NCI-H2196 treated with DMSO at 0.1 percent for 48 hours (cell line): ENCODE data around the gene EIF5AL1.
"Not testable (repeated sequence)": the region's sequence is repeated elsewhere in the genome, so short reads cannot be mapped to it uniquely, and the experiment has no call there.

Source experiments
- DNase-seq: peaks from one replicate; lab custom pipeline; 2025; ENCODE audit not compliant: unreplicated experiment; lab: John Stamatoyannopoulos, UW

EIF5AL1 gene

GRCh38 chr10:79511891-79512583 is at the start of gene EIF5AL1:
EIF5AL1 (plus strand) TSS chr10:79512533; CDS start chr10:79512650, 117 bp downstream.
- DNase-seq = not testable (repeated sequence)

GRCh38 chr10:79463578-79464496 is 48.5 kb upstream of the EIF5AL1 start:
- no peak for DNase-seq

DNA sequence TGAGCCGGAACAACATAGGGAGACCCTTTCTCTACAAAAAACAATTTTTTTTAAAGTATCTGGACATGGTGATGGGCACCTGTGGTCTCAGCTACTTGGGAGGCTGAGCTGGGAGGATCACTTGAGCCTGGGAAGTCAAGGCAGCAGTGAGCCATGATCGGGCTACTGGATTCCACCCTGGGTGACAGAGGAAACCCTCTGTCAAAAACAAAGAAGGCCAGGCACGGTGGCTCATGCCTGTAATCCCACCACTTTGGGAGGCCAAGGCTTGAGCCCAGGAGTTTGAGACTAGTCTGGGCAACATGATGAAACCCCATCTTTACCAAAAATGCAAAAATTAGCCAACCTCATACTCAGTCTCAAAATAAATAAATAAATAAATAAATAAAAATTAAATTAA is 47.0 kb upstream of the EIF5AL1 start:
- no peak for DNase-seq

DNA sequence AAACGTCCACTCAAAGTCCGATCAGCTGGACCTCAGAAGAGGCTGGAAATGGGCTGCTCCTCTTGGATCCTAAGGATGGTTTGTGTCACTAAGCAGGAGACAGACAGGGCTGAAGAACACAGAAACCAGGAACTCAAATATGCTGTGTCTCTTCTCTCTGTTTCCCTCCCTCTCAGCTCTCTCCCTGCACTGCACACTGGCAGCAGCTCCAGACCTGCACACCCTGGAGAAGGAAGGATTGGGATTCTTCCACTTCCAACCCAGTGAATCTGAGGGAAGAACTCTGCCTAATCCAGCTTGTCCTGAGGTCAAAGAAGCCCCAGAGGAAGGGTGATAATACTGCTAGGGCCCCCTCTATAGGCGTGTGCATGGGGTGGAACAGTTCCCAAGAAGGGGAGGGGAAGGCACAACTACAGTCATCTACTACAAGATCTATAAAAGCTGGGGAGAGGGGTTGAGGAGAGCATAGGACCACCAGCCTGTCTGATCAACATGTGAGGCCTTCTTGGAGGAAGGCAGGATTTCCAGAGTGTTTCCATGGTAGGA is 44.2 kb upstream of the EIF5AL1 start:
- DNase-seq = no peak

- DNase-seq = no peak
These were observed 43.3 kb upstream of the EIF5AL1 start for GRCh38 chr10:79468841-79469585.

- no peak for DNase-seq
These were observed 42.2 kb upstream of the EIF5AL1 start for GRCh38 chr10:79470096-79470495.

GRCh38 chr10:79471776-79472175 is 40.6 kb upstream of the EIF5AL1 start:
- DNase-seq = no peak

DNA sequence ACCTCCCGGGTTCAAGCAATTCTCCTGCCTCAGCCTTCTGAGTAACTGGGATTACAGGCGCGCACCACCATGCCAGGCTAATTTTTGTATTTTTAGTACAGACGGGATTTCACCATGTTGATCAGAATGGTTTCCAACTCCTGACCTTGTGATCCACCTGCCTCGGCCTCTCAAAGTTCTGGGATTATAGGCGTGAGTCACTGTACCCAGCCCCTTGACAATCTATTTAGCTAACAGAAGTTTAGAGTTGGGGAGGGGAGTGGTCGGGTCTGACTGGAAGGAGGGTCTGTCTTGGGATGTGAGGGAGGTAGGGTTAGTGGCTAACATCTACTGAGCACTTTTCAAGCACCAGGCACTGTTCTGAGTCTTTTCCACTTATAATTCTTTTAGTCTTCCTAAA is 39.9 kb upstream of the EIF5AL1 start:
- DNase-seq = no peak

DNA sequence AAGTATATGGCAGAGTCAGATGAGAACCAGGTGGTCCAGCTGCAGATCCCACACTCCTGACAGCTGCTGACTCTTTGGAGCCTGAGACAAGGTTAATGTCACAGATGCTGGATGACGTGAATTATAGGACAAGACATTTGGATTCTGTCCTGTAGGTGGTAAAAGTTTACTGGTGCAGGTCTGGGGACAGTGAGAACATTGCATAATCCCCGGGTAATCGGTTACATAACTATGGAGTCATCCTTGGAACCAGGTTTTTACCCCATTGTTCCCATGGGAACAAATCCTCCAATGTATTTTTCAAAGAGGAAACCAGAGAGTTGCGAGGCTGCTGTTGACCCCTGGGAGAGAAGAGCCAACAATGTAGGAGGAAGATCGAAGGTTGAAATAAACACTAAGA is 39.4 kb upstream of the EIF5AL1 start:
- DNase-seq = no peak

DNA sequence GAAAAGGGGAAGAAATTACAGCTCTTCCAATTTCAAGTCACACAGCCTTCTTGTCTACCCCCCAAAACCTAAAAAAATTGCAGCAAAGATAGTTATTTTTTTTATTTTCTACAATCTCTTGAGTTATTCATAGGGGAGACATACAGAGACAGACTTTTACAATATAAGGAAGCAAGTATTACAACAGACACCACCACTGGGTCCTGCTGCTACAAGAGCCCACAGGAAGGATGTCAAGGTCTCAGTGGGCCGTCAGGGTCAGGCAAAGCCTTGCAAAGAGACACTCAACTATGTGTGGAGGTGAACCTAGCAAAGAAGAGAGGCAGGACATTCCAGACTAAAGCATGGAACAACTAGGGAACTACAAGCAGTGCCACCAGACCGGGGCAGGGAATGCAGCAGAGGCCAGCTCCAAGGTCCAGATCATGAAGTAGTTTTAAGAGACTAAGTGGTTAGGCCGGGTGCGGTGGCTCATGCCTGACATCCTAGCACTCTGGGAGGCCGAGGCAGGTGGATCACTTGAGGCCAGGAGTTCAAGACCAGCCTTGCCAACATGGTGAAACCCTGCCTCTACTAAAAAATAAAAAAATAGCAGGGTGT is 38.7 kb upstream of the EIF5AL1 start:
- no peak for DNase-seq

DNA sequence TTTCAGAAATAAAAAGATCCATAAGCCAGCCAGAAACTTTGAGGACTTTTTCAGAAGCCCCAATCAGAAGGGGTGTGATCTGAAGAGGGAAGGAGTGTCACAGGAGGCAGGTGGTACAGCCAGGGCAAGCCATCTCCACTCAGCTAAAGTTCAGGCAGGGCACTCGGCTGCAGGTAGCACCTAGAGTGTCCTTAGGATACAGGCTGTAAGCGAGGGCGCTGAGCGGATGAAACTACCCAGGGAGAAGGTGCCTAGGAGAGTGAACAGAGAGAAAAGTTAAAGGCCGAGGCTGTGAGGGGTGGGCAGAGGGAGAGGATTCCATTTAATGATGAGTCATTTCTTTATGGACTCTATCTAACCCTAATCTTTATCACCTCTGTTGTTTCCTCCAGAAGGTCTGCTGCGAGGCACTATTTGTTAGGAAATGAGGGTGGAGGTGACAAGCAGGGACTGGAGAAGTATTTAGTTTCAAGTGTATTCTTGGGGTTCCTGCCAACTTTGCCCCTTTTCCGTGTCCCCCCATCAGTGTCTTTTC is 37.1 kb upstream of the EIF5AL1 start:
- DNase-seq = no peak

DNA sequence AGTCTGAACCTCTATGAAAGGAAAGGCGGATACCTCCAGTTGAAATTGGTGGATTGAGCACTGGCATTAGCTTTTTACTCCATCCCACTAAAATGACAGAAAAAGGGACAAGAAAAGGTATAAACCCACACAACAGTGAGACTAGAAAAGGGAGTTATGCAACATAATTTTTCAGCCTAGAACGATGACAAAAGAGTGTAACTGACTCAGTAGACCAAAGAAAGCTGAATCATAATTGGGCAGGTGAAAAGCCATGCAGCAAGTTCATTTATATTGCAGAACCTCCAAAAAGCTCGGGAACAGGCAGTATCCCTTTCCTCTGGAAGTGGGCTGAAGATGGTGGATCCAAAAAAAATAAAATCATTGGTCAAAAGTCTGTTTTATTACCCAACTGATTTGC is 36.5 kb upstream of the EIF5AL1 start:
- no peak for DNase-seq

DNA sequence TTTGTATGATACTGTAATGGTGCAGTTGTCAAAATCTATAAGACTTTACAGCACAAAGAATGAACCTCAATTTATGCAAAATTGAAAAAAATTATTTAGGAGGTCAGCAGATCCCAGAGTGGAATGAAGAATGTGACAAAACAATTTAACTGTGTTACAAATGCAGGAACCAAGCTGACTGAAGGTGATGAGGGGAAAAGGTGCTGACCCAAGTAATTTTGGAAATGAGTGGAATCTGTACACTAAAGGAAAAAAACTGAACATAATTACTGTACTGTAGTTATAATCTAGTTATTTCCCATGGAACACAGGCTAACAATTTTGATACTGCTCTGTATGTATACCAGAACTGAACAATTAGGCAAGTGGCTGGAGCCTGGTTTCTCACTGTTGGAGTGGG is 35.7 kb upstream of the EIF5AL1 start:
- no peak for DNase-seq

GRCh38 chr10:79477456-79477855 is 34.9 kb upstream of the EIF5AL1 start:
- no peak for DNase-seq

DNA sequence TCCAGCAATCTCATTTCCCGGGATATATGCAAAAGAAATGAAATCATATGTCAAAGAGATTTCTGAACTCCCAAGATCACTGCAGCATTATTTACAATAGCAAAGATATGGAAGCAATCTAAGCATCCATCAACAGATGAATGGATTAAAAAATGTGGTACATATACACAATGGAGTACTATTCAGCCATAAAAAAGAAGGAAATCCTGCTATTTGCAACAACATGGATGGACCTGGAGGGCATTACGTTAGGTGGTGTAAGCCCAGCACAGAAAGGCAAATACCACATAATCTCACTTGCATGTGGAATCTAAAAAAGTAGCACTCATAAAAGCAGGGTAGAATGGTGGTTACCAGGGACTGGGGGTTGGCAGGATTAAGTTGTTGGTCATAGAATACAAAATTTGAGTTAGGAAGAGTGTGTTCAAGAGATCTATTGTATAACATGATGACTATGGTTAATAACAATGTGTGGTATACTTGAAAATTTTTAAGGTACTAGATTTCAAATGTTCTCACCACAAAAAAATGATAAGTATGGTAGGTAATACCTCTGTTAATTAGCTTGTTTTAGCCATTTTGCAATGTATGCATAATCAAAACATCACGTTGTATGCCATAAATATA is 32.9 kb upstream of the EIF5AL1 start:
- no peak for DNase-seq

GRCh38 chr10:79482304-79482703 is 30.0 kb upstream of the EIF5AL1 start:
- no peak for DNase-seq

DNA sequence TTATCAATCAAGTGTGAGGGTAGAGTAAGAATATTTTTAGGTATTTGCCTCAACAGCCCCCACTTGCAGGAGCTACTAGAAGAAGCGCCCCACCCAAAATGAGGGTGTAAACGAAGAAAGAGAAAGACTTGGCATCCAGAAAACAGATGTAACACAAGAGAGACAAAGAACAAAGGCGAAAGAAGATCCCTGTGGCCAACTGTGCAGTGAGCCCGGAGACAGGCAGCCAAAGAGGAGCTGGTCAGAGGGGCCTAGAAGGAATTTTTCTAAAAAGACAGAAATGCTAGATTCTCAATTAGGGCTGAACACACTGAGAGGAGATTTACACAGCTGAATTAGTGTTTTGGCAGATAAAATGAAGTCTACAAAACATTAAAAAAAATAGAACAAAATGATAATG is 29.6 kb upstream of the EIF5AL1 start:
- DNase-seq = no peak

GRCh38 chr10:79483299-79483698 is 29.0 kb upstream of the EIF5AL1 start:
- no peak for DNase-seq

DNA sequence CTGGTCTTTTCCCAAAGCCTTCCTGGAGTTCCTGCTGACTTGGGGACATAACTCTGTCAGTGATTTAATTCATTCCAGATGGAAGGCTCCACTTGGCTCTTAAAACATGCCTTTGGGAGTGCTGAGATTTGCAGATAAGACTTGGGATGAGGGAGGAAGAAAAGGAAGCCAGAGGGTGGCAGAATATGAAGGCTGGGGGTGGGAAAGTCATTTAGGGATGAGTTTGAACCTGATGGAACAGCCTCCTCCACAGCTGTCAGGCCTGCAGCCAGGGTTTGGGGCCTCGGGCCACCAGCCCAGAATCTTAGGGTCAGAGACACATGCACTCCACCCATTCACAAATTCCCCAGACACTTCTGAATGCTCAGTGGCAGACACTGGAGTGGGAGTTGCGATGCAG is 28.4 kb upstream of the EIF5AL1 start:
- no peak for DNase-seq

GRCh38 chr10:79484476-79484875 is 27.9 kb upstream of the EIF5AL1 start:
- no peak for DNase-seq
